GM18520 (cell line): ENCODE measurements around the gene RND1.
"Not testable (repeated sequence)": the region's sequence is repeated elsewhere in the genome, so short reads cannot be mapped to it uniquely, and the experiment has no call there.

Source experiments
- ATAC-seq: cut with Tn5 transposase; IDR thresholded peaks from one replicate; pipeline ENCODE4 v1.9.1; 2021; ENCODE audit not compliant: unreplicated experiment

Gene RND1

GRCh38 chr12:48865281-48866051, at the start of gene RND1:
RND1 (minus strand) TSS chr12:48865870; CDS start chr12:48865767, 103 bp downstream.
- peak; percentile 89 for ATAC-seq

- no peak for ATAC-seq
Measured at GRCh38 chr12:48910196-48910595, 44.5 kb upstream of the RND1 start.

- ATAC-seq: not testable (repeated sequence)
Measured at GRCh38 chr12:48909698-48910097, 44.0 kb upstream of the RND1 start.

DNA sequence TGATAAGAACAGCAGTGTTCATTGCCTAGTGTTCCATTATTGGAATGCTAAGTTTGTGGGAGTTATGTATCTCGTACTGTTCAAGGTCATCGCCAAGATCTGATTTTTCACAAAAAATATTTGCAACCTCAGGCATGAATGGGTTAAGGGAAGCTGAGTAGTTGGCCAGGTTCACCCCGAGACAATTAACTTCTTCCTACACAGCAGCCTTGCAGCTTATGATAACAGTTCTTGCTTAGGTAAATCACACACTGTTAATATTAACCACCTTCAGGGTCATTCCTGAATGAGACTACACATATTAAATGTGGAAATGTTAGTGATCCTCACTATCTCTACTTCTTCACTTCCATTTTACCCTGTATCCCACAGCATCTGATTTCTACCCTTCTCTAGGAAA, 41.6 kb upstream of the RND1 start:
- ATAC-seq: no peak

DNA sequence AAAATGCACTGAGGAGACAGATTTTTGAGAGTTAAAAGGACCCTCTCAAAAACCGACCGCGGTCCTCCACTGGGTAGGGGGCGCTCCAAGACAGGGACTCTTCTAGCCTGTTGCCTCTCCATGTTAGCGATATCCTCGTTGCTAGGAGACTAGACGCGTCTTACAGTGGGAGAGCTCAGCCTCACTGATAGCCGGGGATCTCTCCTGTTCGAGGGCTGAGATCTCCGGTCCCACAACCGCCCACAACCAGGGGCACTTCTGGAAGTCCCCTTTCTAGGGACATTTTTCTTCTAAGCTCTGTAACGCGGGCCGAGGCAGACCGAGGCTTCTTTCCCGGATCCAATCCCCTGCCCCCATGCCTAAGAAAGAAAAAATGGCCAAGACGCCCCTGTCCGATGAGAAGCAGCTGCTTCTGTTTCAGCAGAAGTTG, 38.3 kb upstream of the RND1 start:
- no peak for ATAC-seq

DNA sequence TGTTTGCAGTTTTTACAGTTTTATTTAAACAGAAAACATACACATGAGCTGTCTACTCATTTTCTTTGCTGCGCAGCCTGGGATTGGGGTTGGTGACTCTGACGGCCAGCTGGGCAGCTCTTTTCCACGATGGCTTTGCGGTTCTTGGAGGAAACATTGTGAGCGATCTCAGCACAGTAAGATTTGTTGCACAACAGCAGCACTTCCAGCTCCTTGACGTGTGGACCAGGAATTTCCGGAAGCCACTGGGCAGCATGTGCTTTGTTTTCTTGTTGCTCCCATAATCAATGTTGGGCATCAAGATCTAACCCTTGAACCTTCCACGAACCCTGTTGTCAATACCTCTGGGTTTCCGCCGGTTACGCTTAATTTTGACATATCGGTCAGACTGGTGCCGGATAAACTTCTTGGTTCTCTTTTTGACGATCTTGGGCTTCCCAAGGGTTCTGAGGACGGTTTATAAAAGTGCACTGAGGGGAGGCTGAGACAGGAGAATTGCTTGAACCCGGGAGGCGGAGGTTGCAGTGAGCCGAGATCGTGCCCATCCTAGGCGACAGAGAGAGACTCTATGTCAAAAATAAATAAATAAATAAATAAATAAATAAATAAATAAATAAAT, 37.8 kb upstream of the RND1 start:
- ATAC-seq: no peak

- ATAC-seq: peak; percentile 68
Measured at GRCh38 chr12:48901278-48901677, 35.6 kb upstream of the RND1 start.

DNA sequence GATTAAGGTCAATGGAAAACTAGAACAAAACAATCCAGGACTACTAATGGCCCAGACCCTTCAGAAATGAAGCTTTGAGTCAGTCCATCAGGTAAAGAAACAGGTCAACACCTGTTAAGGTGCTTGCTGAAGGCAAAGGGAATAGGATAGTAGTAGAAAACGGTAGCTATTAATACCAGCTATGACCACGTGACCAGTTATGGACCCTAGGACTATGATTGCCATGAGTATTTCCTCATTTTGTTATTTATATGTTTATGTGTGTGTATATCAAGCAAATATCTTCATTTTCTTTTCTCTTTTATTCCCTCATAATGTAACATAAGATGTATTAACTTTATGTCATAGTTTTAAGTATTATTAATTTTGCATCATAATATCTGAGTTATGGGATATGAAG, 34.0 kb upstream of the RND1 start:
- no peak for ATAC-seq

- no peak for ATAC-seq
Measured at GRCh38 chr12:48894271-48894670, 28.6 kb upstream of the RND1 start.

GRCh38 chr12:48890657-48891418, 25.2 kb upstream of the RND1 start:
- no peak for ATAC-seq

DNA sequence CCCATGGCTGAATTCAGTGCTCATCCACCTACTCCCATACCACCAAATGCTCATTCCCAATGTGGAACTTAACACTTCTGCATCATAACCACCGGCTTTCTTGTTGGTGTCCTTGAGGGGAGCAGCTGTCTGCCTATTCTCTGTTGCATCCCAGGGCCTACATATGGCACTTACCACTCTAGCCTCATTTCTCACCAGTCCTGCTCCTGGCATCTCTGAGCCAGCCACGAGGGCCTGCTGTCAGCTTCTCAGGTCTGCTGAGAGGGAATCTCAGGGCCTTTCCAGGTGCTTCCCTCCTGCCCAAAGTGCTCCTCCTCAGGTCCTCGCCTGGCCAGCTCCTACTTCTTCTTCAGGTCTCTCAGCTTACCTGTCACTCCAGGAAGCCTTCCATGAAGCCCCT, 24.0 kb upstream of the RND1 start:
- no peak for ATAC-seq

DNA sequence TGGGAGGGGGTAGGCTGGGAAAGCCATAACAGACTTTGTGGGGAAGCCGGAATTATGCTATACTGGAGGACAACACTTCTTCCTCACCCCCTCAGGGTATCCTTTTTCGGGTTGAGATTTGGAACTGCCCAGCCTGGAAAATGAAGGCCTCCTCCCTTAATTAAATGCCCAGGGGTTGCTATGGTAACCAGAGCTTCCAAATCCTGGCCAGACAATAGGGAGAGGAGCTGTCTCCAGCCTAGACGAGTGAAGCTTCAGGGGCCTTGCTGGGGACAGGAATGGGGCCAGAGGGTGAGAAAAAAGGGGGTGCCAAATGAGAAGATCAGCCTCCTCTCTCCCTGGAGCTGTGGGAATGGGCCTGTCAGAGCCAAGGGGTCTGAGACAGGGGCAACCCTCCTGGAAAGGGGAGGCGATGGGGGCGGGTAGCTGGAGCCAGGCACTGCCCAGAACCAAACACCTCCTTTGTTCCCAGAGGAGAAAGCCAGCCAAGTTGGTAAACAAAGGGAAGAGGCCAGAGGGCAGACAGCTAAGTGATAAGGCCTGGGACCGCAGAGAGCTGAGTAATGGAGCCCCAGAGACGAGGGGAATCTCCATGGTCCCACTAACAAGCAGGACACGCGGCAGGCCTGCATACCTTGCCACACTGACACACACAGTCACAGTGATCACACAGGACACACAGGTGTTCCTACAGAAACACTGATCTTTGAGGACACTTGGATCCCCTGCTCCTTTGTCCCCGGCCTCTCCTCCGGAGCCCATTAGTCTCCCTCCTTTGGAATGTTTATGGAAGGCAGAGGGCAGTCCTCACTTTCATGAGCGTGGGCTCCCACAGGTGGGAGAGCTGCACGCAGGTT, 17.9 kb upstream of the RND1 start:
- ATAC-seq: no peak

DNA sequence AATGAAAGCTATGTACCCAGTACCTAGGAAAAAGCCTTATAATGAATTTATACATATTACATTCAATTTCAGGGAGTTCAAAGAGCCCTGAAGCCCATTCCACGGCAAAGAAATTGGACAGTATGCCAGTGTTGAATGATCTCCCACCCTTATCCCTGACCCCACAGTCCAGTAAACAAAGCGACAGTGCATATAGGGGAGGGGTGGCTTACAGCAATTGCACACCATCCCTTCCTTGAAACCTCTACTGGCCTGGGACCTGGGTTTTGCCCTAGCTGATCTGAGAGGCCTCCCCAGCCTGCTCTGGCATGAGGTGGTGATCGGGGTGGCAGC, 17.3 kb upstream of the RND1 start:
- no peak for ATAC-seq

DNA sequence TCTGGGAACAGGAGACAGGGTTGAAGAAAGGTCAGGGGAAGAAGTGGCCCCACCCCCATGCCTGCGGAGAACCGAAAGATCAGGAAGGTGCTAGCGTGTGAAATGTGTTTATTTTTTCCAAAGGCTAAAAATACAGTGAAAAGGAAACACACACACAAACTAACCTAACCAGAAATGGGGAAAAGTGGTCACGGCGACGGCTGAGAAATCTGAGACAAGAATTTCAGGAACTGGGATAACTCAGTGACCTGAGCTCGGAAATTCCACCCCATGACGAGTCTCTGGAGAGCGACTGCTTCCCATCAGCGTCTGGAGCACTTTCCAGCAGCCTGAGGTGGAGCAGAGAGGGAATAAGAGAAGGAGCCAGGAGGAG, 16.6 kb upstream of the RND1 start:
- no peak for ATAC-seq

- no peak for ATAC-seq
Measured at GRCh38 chr12:48881686-48882314, 16.1 kb upstream of the RND1 start.

- no peak for ATAC-seq
Measured at GRCh38 chr12:48880647-48881046, 15.0 kb upstream of the RND1 start.

- no peak for ATAC-seq
Measured at GRCh38 chr12:48878548-48878947, 12.9 kb upstream of the RND1 start.

- no peak for ATAC-seq
Measured at GRCh38 chr12:48875944-48876515, 10.4 kb upstream of the RND1 start.

- ATAC-seq: not testable (repeated sequence)
Measured at GRCh38 chr12:48873534-48873933, 7.9 kb upstream of the RND1 start.

GRCh38 chr12:48873096-48873495, 7.4 kb upstream of the RND1 start:
- no peak for ATAC-seq
